IPS-18c (cell line): ENCODE data around the gene EEIG1.

ENCODE experiments used
- H3K4me3 ChIP-seq: 2 replicates; pipeline ENCODE4 v1.7.0; 2013; ENCODE audit warnings: low read depth, mild to moderate bottlenecking, low read length, moderate library complexity; ENCODE audit not compliant: insufficient read depth
- H3K9me3 ChIP-seq: one replicate; pipeline ENCODE4 v1.6.1; 2013; ENCODE audit warnings: mild to moderate bottlenecking, low read length, moderate library complexity; ENCODE audit not compliant: control insufficient read depth, insufficient read depth

EEIG1 gene

DNA sequence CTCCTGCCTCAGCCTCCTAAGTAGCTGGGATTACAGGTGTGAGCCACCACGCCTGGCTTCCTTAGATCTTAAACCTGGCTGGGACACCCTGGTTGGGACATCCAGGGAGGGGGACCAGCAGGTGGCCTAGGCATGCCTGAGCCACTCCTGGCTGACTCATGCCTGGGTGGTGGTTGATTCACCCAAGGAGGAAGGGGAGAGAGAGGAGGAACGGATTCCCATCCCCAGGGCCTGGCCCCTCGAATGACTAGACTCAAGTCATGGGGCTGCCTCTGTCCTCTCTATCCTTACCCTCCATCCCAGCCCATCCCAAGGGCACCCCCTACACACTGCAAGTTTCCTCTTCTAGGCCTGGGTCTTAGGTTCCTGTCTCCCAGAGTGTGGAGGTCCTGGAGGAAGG, 12.7 kb downstream of the EEIG1 start:
- no peak overlapping the region for H3K4me3 ChIP-seq
- no peaks in the 10 kb centered on the region for H3K9me3 ChIP-seq

DNA sequence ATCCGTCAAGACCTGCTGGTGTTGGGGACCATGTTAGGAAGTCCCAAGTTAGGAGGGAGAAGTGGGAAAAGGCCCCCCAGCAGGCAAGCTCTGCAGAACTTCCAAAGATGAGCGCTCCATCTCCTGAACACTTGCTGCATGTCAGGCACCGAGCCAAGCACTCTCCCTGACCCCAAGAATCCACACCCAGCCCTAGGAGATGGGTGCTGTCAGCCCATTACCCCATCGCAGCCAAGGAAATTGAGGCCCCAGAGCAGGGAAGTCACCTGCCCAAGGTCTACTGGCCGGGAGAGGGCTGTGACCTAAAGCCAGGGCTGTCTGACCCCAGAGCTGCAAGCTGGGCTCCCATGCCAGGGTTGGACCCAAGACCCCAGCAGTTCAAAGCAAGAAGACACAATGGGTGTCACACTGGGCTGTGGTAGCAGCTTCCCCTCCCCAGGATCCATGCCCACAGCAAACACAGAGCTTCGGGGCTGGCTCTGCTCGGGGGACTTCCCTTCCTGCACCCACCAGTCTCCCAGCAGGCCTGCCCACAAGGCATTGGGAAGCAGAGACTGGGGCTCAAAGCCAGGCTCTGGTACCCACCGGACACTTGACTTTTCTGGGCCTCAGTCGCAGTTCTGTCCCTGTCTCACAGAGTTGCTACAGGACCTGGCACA, 13.5 kb downstream of the EEIG1 start:
- Histone ChIP-seq H3K9me3 (no peaks in the 10 kb centered on the region), H3K4me3 (no peak overlapping the region)

DNA sequence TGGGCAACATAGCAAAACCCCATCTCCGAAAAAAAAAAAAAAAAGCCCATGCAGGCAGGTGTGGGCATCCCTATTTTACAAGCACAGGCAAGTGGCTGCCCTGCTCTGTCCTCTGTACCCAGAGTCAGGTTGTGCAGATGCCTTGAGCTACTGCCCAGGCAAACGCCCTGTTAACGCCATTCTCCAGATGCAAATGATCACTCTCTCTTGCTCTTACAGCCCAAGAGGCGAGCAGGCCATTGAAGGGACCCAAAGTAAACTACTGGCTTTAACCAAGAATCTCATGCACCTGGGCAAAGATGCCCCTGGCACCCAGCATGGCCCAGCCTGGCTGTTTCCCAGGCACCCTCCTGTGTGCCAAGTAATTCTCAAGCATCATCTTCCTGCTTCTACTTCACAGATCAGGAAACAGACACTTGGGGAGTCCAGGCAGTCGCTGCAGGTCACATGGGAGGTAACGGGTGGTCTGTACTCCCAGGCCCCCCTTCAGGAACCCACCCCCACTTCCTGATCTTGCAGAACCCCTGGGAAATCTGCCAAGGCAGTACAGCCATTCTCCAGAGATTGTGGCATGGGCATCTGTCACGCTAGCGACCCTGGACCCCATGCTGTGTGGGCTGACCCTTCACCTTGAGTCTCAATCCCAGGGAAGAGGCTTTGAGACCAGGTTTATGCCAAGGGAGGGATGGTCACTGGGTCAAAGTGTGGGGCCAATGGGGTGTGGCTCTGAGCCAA, 14.2 kb downstream of the EEIG1 start:
- H3K9me3 ChIP-seq, result no peaks in the 10 kb centered on the region
- H3K4me3 ChIP-seq, result no peak overlapping the region

DNA sequence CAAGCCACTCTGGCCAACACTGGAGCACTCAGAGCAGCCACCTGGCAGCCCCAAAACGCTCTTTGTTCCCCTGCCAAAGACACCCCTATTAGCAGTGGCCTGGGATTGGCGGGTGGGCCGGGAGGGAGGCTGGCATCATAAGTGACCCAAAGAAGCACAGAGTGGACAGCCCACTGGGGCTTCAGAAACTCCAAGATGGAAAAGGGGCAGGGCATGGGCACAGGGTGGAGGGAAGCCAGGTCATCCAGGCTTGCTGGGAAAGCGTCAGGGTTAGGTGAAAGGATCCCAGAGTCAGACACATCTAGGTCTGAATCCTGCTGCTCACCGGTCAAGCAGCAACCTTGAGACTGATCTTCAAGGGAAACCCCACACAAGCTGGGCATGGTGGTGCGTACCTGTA, 14.8 kb downstream of the EEIG1 start:
- H3K4me3 ChIP-seq, result no peak overlapping the region; the same call in 1 of the 2 replicates

DNA sequence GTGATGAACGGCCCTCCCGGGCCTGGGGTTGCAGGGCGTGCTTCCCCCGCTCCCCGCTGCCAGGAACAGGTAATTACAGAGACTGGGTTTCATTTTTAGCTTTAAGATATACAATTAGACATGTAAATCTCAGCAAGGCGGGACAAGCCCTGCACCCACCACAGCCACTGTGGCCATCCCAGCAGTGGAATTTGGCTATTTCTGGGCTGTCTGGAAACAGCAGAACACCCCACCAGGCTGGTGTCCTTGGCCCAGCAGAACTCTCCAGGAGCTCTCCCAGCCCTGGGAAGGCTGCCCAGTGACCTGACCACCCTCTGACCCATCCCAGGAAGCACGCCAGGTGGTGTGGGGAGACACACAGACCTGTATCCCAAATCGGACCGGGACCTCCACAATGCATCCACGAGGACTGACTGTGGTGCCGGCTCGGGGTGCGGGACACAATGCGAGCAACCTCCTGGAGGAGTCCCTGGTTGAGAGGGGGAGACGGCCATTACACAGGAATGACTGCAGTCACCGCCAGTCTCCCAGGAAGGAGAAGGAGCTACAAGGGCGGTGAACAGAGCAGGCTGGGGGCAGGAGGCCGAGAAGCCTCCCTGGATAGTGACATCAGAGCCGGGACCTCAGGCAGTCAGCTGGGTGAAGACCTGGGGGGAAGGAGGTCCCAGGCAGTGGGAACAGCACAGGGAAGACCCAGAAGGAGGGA, 17.3 kb downstream of the EEIG1 start:
- Histone ChIP-seq H3K9me3 (no peaks in the 10 kb centered on the region), H3K4me3 (no peak overlapping the region)

More for the DNA sequence above, 14.8 kb downstream of the EEIG1 start:
- H3K9me3 ChIP-seq, result no peaks in the 10 kb centered on the region

DNA sequence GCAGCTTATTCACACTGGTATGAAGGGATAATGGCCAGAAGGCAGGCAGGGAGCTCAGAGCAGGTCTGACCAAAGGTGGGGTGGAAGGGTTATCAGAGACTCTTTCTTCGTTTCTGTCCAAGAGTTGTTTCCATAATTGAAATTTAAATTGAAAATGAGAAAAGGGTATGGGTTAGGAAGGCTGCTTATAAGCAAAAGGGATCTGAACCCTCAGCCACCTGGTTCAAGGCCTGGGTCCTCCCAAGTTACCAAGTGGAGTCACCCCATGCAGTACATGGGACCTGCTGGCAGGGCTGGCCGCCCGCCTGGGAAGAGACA, 17.8 kb downstream of the EEIG1 start:
- H3K4me3 ChIP-seq, result no peak overlapping the region
- no peaks in the 10 kb centered on the region for H3K9me3 ChIP-seq

DNA sequence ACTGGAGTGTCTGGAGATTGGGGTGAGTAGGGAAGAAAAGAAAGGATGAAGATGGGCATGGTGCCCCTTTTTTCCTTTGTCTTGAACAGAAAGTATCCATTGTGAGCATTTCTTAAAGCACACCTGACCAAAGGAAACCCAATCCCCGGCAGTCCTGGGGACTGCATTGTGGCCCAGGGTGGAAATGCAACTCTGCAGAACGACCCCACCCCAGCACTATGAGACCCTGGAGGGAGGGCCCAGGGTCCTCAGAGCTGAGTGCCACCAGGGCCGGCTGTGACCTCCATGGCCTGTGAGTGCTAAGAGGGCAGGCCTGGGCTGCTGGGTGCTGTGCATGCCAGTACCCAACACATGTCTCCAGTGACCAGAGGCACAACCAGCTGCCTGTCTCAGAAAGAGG, 18.5 kb downstream of the EEIG1 start:
- no peak overlapping the region for H3K4me3 ChIP-seq
- no peaks in the 10 kb centered on the region for H3K9me3 ChIP-seq

DNA sequence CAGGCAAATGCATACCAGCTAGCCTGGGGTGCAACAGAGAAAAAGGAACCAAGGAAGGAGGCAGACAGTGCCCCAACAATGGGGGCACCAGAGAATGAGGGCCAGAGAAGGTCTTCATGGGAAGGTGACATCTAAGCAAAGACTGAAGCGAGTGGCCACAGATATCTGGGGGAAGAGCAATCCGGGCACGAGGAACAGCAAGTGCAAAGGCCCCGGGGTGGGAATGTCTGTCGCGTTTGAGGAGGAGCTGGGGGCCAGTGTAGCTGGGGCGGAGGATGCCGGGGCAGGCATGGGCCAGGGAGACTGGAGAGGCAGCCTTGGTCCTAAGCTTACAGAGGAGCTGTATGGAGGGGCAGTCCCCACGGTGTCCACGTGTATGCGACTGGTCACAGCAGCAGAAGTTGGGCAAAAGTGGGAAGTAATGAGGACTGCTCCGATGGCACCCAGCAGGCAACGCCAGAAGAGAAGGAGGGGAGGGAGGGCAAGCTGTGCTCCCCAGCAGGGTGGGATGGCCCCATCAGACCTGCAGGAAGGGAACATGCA, 19.1 kb downstream of the EEIG1 start:
- no peaks in the 10 kb centered on the region for H3K9me3 ChIP-seq

DNA sequence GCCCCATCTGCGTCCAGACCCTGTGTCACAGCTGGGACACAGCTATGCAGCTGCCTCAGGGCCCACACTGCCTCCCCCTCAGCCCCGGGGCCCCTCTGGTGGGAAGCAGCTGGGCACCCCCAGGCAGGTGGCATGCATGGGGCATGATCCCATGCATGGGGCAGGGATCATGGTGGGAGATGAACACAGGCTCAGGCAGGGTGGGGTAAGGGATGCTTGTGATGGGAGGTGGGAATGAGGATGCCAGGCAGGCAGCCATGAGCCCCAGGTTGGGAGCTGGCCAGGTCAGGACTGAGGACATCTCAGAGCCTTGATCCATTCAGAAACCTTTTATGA, 19.7 kb downstream of the EEIG1 start:
- no peaks in the 10 kb centered on the region for H3K9me3 ChIP-seq
- H3K4me3 ChIP-seq, result no peak overlapping the region

More for the DNA sequence above, 19.1 kb downstream of the EEIG1 start:
- no peak overlapping the region for H3K4me3 ChIP-seq

DNA sequence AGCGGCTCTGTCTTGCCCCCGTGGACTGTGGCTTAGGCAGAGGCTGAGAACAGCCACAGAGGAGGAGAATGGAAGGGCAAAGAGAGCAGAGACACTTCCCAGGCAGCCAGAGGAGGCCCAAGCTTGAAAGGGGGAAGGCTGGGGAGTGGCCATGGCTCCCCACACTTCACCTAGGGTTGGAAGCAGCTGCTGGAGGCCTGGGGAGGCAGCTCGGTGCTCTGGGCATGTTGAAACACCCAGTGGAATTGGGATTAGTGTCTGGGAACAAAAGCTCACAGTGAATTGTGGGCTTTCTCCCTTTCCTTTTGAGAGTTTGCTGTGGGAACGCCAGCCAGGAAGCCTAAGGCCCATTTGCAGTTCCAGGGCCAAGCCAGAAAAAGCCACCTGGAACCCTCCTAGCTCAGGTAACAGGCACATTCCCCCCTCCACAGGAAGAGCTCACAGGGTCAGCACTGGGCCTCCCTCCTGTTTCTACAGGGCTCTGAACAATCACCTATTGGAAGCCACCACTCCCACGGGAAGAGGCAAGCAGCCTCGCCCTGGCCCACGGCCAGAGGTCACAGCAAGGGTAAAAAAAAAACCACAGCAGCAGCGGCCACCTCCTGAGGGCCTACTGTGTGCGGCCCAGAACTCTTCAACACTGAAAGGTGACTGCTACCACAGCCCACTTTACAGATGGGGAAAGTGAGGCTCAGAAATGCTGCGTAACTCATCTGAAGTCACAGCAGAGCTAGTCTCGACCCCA, 20.2 kb downstream of the EEIG1 start:
- H3K4me3 ChIP-seq, result no peak overlapping the region
- H3K9me3 ChIP-seq, result no peaks in the 10 kb centered on the region

DNA sequence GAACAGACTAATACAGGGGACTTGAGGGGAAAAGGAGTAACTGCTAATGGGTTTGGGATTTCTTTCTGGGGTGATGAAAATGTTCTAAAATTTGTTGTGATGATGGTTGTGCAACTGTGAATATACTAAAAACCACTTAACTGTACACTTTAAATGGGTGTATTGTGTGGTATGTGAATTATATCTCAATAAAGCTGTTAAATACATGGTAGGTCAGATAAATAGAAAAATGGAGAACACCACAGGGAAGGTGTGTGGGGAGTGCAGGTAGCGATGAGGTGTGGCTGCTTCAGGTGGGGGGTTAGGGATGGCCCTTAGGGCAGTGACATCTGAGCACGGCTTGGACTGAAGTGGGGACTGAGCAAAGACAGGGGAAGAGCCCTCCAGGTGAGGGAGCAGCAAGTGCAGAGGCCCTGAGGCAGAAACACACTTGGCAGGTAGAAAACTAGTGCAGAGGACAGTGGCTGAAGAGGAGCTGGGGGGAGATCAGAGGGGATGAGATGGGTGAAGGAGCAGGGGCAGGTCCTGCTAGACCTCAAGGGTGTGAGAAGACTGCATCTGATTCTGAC, 20.9 kb downstream of the EEIG1 start:
- no peaks in the 10 kb centered on the region for H3K9me3 ChIP-seq
- no peak overlapping the region; the same call in 1 of the 2 replicates for H3K4me3 ChIP-seq

DNA sequence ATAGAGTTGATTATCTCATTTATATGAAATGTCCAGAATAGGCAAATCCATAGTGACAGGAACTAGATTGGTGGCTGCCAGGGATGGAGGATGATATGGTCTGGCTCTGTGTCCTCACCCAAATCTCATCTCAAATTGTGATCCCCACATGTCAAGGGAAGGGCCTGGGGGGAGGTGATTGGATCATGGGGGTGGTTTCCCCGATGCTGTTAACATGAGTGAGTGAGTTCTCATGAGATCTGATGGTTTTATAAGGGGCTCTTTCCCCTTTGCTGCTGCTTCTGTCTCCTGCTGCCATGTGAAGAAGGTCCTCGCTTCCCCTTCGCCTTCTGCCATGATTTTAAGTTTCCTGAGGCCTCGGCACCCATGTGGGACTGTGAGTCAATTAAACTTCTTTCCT, 21.4 kb downstream of the EEIG1 start:
- H3K9me3 ChIP-seq, result no peaks in the 10 kb centered on the region
- no peak overlapping the region for H3K4me3 ChIP-seq

DNA sequence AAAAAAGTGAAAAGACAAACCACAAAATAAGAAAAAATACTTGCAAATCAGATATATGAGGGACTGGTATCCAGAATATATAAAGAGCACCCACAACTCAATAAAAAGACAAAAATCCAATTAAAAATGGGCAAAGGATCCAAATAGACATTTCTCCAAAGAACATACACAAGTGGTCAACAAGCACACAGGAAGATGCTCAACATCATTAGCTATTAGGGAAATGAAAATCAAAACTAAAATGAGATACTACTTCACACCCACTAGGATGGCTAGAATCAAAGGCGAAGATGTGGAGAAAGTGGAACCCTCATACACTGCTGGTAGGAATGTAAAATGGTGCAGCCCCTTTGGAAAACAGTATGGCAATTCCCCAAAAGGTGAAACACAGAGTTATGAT, 22.1 kb downstream of the EEIG1 start:
- Histone ChIP-seq H3K4me3 (no peak overlapping the region), H3K9me3 (no peaks in the 10 kb centered on the region)

DNA sequence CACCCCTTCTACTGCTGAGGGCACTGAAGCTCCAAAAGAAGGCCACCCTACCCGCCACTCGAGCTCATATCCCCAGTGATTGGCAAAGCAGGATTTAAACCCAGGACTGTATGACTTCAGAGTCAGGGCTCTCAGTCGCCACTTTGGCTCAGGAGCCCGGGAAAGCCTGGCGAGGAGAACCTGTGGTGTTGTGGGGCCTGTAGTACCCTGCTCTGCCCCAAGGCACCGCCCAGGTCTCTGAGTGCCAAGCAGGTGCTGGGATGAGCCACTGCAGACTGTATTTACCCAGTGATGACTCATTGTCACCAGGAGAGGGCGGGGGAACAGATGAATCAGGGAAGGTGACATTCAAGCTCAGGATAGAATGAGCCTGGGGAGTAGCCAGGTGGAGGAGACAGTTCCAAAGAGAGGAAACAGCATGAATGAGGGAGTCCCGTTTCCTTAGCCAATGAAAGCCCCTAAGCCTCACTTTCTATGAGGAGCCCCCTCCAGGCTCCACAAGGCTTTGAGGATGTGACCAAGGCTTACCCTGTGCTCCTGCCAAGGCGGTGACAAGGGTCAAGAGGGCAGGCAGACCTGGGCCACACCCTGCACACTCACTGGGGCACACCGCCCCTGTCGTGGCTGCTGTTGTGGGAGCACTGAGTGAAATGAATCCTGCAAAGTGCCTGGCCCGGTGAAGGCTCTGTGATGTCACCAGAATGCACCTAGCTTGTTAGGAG, 25.3 kb downstream of the EEIG1 start:
- Histone ChIP-seq H3K4me3 (no peak overlapping the region), H3K9me3 (no peaks in the 10 kb centered on the region)

DNA sequence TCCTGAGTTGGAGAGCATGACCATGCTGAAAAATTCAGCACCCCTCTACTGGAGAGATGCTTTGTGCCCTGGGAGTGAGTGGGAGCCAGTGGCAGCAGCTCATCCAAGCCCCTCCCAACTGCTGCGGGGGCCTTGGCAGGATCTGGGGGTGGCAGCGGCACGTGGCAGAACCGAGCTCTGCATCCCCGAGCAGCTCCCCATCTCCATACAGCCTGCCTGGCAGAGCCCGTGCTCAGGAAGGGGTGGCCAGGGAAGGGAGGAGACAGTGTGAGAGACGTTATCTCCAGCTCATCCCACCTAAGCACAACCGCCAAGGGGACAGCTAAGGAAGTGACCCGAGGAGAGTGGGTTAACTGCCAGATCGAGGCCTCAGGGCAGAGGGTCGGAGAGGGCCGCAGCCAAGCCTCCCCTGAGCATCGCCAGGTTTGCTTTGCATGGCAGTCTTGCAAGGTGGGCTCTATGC, 25.9 kb downstream of the EEIG1 start:
- H3K4me3 ChIP-seq, result no peak overlapping the region

DNA sequence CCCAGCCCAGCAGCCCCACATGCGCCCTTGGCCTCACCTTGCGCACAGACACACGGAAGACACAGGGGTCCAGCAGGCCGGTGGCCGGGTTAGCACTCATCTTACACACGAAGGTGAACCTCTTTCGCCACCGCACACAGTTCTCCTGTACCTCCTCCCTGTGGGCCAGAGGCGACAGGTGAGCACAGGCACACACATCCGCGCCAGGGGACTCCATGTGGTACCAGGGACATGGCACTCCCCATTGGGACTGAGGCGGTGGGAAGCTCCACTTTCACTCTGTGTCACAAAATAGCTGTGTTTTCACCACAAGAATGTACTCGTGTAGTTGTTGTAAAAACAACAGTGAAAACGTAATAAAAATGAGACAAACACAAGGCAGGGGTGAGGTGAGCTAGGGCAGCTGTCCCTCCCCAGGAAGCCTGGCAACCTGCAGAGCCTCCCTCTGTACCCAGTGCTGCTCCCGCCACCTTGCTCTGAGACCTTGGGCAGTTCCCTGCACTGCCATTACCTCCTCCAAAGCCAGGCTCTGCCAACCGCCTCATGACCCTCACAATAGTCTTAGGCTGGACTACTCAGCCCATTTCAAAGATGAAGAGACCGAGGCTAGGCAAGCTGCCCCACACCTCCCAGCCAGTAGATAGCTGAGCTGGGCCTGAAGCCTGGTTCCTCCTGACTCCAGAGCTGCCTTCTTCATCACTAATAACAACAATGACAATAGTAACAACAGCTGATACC, 26.9 kb downstream of the EEIG1 start:
- Histone ChIP-seq H3K4me3 (no peak overlapping the region), H3K9me3 (no peaks in the 10 kb centered on the region)

More for the DNA sequence above, 25.9 kb downstream of the EEIG1 start:
- no peaks in the 10 kb centered on the region for H3K9me3 ChIP-seq
